Activated T-cell treated with anti-CD3 and anti-CD28 coated beads, Interleukin-2, amount 50 U/mL, for 1 hour (primary cell): ENCODE results near the gene DUSP19.
"Not testable (repeated sequence)": the region's sequence is repeated elsewhere in the genome, so short reads cannot be mapped to it uniquely, and the experiment has no call there.

Experiments
- DNase-seq: peaks from one replicate; pipeline ENCODE4 v3.0.0-alpha.2; 2020

DUSP19 gene, protein sequence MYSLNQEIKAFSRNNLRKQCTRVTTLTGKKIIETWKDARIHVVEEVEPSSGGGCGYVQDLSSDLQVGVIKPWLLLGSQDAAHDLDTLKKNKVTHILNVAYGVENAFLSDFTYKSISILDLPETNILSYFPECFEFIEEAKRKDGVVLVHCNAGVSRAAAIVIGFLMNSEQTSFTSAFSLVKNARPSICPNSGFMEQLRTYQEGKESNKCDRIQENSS

GRCh38 chr2:183078464-183079138 is at the start of gene DUSP19:
Gene DUSP19 (plus strand): TSS chr2:183078747. CDS start chr2:183078934, 187 bp downstream.
- peak; percentile 75 for DNase-seq

DNA sequence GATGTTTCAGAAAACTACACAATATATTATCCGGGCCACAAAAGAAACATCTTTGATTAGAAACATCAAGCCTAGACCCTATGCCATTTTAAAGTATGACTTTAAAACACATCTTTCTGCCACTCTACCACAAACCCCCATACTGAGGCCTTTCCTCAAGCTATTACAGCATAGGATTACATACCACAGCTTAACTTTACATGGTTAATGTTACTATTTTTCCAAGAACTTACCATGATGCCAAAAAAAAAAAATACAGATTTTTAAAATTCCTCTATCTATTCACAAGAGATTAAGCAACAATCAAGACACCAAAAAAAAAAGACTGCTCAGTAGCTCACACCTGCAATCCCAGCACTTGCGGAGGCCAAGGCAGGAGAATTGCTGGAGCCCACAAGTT is 49.3 kb upstream of the DUSP19 start:
- no peak for DNase-seq

DNA sequence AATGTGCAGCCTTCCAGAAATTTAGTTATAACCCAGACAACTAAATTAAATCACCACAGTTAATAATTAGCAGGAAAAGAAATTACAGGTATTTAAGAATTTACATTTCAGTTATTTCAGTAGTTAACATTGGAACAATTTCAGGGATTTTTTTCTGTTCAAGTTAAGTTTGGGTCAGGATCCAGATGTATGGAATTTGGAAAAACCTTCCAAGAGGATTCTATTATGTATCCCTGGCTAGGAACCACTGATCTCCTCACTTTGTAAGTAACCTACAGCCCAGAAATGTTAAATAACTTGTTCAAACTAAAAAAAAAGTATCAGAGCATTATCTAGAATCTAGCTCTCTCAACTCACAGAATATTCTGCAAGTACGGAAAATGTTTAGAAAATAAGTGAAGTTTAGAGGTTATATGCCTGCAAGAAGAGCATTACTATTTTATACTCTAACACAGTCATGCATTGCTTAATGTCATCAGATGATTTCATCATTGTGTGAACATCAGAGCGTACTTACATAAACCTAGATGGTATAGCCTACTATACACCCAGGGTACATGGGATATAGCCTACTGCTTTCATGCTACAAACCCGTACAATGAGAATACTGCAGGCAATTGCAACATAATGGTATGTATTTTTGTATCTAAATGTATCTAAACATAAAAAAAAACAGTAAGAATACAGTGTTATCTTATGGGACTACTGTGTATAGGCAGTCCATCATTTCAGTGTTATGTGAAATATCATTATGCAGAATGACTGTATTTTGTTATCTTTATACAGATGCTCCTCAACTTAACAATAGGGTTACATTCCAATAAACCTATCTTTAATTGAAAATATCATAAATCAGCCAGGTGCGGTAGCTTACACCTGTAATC is 46.4 kb upstream of the DUSP19 start:
- no peak for DNase-seq

DNA sequence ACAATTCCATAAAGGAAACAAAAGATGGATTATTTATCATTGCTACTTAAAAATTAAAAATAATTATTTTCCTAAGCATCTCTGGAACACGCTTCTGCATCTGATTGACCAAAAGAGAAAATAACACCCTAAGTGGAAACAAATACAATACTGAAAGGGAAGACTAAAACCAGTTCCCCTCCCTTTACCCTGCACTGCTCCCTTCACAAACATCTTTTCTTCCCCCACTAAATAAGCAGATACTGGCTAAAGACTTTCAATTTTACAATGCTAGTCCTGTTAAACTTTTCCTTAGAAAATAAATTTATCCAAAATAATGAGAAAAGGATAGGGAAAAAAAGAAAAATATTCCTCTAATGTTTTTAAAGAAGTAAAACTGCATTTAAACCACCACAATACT is 44.6 kb upstream of the DUSP19 start:
- no peak for DNase-seq

- DNase-seq: no peak
These were observed 43.7 kb upstream of the DUSP19 start for GRCh38 chr2:183034806-183035205.

DNA sequence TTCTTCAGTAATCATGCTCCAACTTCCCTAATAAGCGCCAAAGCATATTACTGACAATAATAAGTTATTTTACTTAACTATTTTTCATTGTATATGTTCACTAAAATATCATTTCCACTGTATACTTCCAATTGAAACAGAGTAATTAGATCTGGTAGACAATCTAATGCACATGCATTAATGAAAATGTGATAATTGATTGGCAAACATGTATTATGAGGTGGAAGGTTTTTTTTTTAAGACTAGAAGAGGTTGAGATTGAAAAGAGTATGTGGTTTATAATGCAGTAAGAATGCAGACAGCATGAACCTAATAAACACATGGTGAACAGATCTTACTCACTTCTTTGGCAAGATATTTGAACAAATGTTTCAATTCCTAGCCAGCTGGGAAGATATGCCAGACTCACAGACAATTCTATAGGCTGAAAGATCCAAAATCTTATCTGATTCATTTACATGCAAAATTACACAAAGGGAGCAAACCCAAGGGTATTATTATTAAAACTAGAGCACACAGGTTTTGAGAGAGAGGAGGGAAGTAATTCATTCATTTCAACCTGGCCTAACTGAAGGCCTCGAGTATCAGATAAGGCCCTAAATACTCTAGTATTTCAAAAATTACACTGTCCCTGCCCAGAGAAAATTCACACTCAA is 43.1 kb upstream of the DUSP19 start:
- no peak for DNase-seq

DNA sequence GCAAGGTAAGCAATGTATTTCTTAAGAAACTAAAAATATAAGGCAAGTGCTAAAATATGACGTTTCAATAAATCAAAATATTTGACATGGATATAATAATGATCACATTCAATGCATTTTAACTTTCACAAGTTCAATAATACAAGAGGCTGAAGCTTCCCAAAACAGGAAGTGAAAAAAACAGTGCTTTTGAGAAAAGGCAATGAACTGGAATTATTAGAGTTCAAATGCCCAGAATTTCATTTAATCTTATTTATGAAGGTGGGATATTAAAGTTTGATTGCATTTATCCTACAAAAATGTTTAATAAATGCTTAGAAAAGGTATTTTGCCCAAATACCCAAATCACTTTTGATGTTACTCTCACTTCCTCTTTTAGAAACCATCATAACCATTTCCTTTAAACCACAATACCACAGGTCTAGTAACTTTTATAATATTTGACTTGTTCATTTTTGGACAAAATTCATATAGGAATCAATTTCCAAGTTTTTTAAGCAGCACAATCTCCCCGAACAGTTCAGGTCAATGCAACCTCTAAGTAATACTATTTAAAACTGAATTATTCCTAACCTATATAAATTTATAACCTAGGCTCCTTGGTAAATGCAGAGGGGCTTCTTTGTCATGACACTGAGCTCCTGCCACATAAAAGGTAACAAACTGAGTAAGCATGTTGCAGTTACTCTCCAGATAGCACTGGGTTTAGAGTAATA is 42.4 kb upstream of the DUSP19 start:
- DNase-seq: no peak

DNA sequence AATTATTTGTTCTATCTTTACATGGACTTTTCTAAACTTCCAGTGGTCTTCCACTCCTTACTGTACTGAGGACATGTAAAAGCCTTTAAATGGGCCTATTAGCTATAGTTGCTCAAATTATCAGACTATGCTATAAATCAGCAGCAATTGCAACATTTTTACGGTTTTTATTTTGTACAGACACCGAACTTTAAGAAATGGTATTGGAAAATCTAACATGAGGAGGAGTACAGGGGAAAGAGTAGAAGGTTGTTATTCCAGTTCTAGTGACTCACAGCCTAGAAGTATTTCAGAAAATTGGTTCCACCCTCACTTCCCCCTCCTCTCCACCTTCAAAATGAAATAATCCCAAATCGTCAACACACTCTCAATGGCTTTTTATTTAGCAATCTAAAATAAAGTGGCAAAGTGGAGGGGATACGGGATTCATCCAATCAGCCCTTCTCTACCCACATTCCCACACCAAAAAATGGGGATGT is 41.4 kb upstream of the DUSP19 start:
- DNase-seq: no peak

GRCh38 chr2:183037553-183038340 is 40.8 kb upstream of the DUSP19 start:
- no peak for DNase-seq

DNA sequence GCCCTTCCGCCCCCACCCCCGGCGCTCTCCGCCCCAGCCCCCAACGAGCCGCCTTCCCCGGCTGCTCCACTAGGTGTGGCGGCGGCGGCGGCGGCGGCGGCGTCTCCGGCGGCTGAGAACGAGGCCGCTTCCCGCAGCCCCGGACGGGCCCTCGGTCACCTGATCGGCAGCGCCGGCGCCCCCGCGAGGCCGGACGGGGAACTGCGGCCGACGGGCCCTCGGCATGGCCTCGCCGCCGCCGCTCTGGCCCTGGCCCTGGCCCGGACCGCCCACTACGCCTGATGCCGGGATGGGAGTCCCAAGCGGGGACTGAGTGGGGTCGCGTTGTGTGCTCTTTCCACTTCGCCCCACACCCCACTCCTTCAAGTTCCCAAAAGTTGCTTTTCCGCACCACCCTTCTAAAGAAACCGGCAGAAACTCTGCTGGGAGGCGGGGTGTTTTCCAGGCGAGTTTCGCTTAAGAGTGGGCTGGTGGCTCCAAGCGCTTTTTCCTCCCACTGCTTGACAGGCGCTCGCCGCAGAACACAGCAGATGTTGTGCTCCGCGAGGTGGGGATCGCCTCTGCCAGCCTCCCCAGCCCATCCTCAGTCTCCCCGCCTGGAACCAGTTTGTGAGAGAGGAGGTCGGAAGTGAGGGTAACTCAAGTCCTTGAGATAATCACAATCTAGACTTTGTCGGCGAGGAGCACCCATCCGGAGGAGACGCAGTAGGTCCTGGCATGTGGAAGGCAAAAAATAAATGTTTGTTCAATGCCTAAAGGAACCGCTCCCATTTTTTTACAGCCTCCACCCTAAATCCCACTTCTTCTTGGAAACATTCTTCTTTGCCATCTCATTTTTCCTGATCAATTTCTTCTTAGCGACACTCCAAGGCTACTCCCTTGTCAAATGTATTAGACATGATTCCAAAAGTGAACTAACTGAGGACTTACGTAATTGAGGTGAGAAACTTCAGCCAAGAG is 39.9 kb upstream of the DUSP19 start, which contains the start of gene NCKAP1:
Gene NCKAP1, minus strand, starts transcription at position 117 of the 960 bp plus-strand sequence. CDS start 358 bp downstream, outside the sequence.
- peak; percentile 86 for DNase-seq

DNA sequence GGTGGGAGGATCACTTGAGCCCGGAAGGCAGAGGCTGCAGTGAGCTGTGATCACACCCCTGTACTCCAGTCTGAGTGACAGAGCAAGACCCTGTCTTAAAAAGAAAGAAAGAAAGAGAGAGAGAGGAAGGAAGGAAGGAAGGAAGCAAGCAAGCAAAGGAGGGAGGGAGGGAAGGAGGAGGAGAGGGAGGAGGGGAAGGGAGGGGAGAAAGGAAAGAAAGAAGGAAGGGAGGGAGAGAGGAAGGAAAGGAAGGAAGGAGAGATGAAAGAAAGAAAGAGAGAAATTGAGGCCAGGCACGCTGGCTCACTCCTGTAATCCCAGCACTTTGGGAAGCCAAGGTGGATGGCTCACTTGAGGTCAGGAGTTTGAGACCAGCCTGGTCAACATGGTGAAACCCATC is 37.9 kb upstream of the DUSP19 start:
- DNase-seq: no peak

GRCh38 chr2:183043580-183043979 is 35.0 kb upstream of the DUSP19 start:
- not testable (repeated sequence) for DNase-seq

DNA sequence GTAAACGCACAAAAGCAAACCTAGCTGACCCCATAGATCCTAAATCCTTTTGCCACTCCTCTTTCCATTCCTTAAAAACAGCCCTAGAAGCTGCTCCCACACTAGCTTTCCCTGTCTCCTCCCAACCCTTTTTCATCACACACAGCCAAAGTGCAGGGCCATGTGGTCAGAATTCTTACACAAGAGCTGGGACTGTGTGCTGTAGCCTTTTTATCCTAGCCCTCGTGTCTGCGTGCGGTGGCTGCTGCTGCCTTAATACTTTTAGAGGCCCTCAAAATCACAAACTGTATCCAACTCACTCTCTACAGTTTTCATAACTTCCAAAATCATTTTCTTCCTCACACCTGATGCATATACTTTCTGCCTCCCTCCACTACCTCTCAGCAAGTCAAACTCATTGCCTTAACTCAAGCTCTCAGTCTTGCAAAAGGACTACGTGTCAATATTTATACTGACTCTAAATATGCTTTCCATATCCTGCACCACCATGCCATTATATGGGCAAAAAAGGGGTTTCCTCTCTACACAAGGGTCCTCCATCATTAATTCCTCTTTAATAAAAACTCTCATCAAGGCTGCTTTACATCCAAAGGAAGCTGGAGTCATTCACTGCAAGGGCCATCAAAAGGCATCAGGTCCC is 30.9 kb upstream of the DUSP19 start:
- DNase-seq: not testable (repeated sequence)

- no peak for DNase-seq
These were observed 29.1 kb upstream of the DUSP19 start for GRCh38 chr2:183049420-183049819.

DNA sequence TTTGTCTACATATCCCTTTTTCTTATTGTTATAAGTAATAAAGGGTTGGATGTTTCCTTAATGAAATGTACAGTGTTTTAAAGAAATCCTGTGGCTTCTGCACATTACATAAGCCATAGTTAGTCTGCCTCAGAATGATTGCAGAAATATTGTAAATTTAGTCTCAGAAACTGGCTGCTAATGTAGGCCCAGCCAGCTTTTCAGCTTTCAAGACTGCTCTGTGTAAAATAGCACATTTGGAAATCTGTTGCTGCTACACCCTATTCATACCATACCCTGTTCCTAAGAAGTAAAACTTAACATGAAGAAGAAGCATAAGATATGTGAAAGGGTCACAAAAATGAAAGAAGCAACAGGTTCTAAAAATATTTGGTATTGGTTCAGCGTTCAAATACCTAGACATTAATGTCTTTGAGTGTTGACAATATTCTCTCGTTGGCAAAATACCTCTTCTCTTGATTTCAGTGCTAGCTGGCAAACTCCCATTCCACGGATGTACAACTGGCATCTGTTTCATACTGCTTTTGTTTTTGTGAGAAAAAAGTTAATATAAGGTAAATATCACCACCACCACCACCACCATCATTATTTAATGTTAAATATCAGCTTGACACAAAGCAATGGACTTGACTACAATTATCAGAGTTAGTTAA is 21.1 kb upstream of the DUSP19 start:
- DNase-seq: no peak

DNA sequence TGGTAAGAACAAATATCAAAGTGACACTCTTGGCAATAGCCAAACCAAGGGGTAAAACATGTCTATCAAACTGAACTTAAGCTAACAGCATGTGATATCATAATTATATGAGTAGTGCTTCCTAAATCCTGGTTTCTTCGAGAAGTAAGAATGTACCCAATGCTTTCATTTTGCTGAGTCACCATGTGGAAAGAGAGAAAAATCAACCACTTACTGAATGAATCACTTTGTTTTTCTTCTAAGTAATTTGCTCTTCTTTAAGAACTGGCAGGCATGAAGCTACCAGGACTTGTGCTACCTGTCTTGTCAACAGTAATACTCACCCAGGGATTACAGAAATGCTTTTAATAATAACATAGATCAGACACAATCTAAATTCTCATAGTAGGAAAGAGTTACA is 19.0 kb upstream of the DUSP19 start:
- no peak for DNase-seq

- DNase-seq: no peak
These were observed 17.8 kb upstream of the DUSP19 start for GRCh38 chr2:183060571-183061231.

DNA sequence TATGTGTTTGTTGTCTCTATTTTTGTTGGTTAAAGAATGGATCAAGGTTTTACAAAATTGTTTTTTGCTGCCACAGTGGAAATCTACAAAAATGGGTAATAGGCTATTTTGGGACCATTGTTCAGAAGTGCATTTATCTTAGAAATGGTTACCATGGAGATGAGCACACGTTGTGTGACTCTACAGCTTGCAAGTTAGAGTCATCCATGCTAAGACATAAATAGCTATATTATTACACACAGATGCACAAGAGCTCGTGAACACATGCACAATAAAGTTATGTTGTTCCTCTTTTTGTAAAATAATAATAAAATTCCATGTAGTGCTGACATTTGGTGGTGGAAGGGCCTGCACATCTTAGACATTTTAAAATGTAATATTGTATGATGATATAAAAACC is 15.5 kb upstream of the DUSP19 start:
- DNase-seq: no peak

DNA sequence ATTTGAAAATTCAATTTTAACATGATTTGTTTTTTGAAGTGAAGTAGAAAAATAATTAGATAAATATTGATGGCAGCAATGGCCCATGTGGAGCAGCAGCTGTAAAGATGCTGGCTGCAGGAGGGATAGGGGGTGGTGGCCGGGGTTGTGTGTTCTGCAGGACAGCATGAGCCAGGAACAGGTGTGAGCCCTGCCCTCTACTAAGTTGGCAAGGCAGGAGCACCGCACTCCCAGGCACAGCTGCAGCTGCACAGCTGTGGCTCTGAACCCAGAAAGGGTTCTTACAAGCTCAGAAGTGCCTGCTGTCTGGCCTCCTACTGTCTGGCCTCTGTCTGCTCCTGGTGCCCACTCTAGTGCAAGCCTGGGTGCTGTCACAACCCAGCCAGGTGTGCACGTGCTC is 10.0 kb upstream of the DUSP19 start:
- no peak for DNase-seq
